ENCODE results near the gene CADPS2. TPM values are rescaled to one million over a fixed set of nuclear protein-coding genes. Genes with fewer than 3 reads are reported as not detected.

The CADPS2 gene
- total RNA-seq, 3 donors from 2014 or later (not counting 1 experiment from before 2014, with no cell fraction given): not detected

GRCh38 chr7:122881324-122881723 is 4.9 kb downstream of the CADPS2 start:
- 50% methylated on average over 1 of the region's 1 CpG for WGBS (ENCODE audit: insufficient coverage)
- no peak overlapping the region for H3K27ac Mint-ChIP-seq
- H3K27ac ChIP-seq (ENCODE audit: low read length): no peak overlapping the region
- no peak for TF ChIP-seq CTCF (IDR thresholded peaks at IDR 0.05)
- no peaks in the 10 kb centered on the region for H3K4me1 ChIP-seq (ENCODE audit: control insufficient read depth, insufficient read depth, low read length)
- DNase-seq (no peak), ATAC-seq (no peak)
- H3K9me3 ChIP-seq (ENCODE audit: control insufficient read depth, insufficient read depth, low read length): peaks cover 5% of the 10 kb centered on the region
- H3K27me3 Mint-ChIP-seq (ENCODE audit: low read depth in 2 of 2): peaks cover 11 to 23% of the 10 kb centered on the region in 2 donors
- no peaks in the 10 kb centered on the region for H3K36me3 Mint-ChIP-seq
- no peak overlapping the region for H3K4me3 ChIP-seq (ENCODE audit: low read length)
- H3K27me3 ChIP-seq (ENCODE audit: control insufficient read depth, insufficient read depth, low read length): peaks cover 9% of the 10 kb centered on the region
- H3K4me3 Mint-ChIP-seq: no peak overlapping the region
- H3K36me3 ChIP-seq (ENCODE audit: control insufficient read depth, insufficient read depth, low read length): no peaks in the 10 kb centered on the region
- H3K9me3 Mint-ChIP-seq: no peaks in the 10 kb centered on the region
- no peaks in the 10 kb centered on the region for H3K4me1 Mint-ChIP-seq
- intact Hi-C loops (cut with micrococcal nuclease): no loop called here

DNA sequence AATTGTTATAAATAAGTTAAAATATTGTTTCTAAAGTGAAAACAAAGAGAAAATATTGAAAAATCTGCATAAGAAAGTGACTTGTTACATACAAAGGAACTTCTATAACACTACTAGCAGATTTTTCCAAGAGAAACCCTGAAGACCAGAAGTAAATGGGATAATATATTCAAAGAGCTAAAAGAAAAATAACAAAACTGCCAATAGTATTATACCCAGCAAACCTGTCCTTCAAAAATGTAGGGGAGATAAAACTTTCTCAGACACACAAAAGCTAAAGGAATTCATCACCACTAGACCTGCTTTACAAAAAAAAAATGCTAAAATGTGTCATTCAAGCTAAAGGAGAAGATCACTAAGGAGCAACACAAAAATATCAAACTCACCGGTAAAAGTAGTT is 17.0 kb downstream of the CADPS2 start:
- Mint-ChIP-seq H3K27me3 (ENCODE audit: low read depth in 2 of 2) (no peaks in the 10 kb centered on the region), H3K36me3 (peaks cover 23% of the 10 kb centered on the region), H3K9me3 (peaks cover 19 to 33% of the 10 kb centered on the region in 2 donors), H3K4me3 (no peak overlapping the region), H3K4me1 (no peaks in the 10 kb centered on the region), H3K27ac (no peak overlapping the region)
- H3K27ac ChIP-seq (ENCODE audit: low read length): no peak overlapping the region
- TF ChIP-seq CTCF (IDR thresholded peaks at IDR 0.05): no peak
- no peaks in the 10 kb centered on the region for H3K27me3 ChIP-seq (ENCODE audit: control insufficient read depth, insufficient read depth, low read length)
- intact Hi-C loops (cut with micrococcal nuclease): no loop called here
- no peaks in the 10 kb centered on the region for H3K4me1 ChIP-seq (ENCODE audit: control insufficient read depth, insufficient read depth, low read length)
- H3K9me3 ChIP-seq (ENCODE audit: control insufficient read depth, insufficient read depth, low read length): peaks cover 6% of the 10 kb centered on the region
- no peak overlapping the region for H3K4me3 ChIP-seq (ENCODE audit: low read length)
- ATAC-seq (no peak), DNase-seq (no peak)
- no CpG with 5 or more reads among the region's 1 CpG for WGBS (ENCODE audit: insufficient coverage)
- no peaks in the 10 kb centered on the region for H3K36me3 ChIP-seq (ENCODE audit: control insufficient read depth, insufficient read depth, low read length)

GRCh38 chr7:122867471-122867980 is 18.7 kb downstream of the CADPS2 start:
- Histone ChIP-seq H3K27me3 (ENCODE audit: control insufficient read depth, insufficient read depth, low read length) (no peaks in the 10 kb centered on the region), H3K9me3 (ENCODE audit: control insufficient read depth, insufficient read depth, low read length) (peaks cover 6% of the 10 kb centered on the region), H3K36me3 (ENCODE audit: control insufficient read depth, insufficient read depth, low read length) (no peaks in the 10 kb centered on the region), H3K4me3 (ENCODE audit: low read length) (no peak overlapping the region), H3K4me1 (ENCODE audit: control insufficient read depth, insufficient read depth, low read length) (no peaks in the 10 kb centered on the region), H3K27ac (ENCODE audit: low read length) (no peak overlapping the region)
- H3K27ac Mint-ChIP-seq: no peak overlapping the region
- H3K9me3 Mint-ChIP-seq: peaks cover 22 to 34% of the 10 kb centered on the region in 2 donors
- no peaks in the 10 kb centered on the region for H3K27me3 Mint-ChIP-seq (ENCODE audit: low read depth in 2 of 2)
- ATAC-seq: no peak
- intact Hi-C loops (cut with micrococcal nuclease): no loop called here
- DNase-seq: no peak
- H3K4me3 Mint-ChIP-seq: no peak overlapping the region
- H3K36me3 Mint-ChIP-seq: peaks cover 23% of the 10 kb centered on the region
- TF ChIP-seq CTCF (IDR thresholded peaks at IDR 0.05): no peak
- H3K4me1 Mint-ChIP-seq: no peaks in the 10 kb centered on the region

GRCh38 chr7:122864838-122865237 is 21.4 kb downstream of the CADPS2 start:
- Mint-ChIP-seq H3K27me3 (ENCODE audit: low read depth in 2 of 2) (no peaks in the 10 kb centered on the region), H3K4me1 (no peaks in the 10 kb centered on the region)
- DNase-seq: no peak

More at GRCh38 chr7:122864838-122865237, 21.4 kb downstream of the CADPS2 start:
- Histone ChIP-seq H3K27me3 (ENCODE audit: control insufficient read depth, insufficient read depth, low read length) (no peaks in the 10 kb centered on the region), H3K36me3 (ENCODE audit: control insufficient read depth, insufficient read depth, low read length) (no peaks in the 10 kb centered on the region), H3K4me3 (ENCODE audit: low read length) (no peak overlapping the region), H3K9me3 (ENCODE audit: control insufficient read depth, insufficient read depth, low read length) (peaks cover 8% of the 10 kb centered on the region), H3K27ac (ENCODE audit: low read length) (no peak overlapping the region), H3K4me1 (ENCODE audit: control insufficient read depth, insufficient read depth, low read length) (no peaks in the 10 kb centered on the region)
- Mint-ChIP-seq H3K36me3 (peaks cover 23% of the 10 kb centered on the region), H3K9me3 (peaks cover 17 to 23% of the 10 kb centered on the region in 2 donors), H3K4me3 (no peak overlapping the region), H3K27ac (no peak overlapping the region)
- intact Hi-C loops (cut with micrococcal nuclease): no loop called here
- 54% methylated on average over 2 of the region's 3 CpGs for WGBS (ENCODE audit: insufficient coverage)
- ATAC-seq: no peak
- TF ChIP-seq CTCF (IDR thresholded peaks at IDR 0.05): no peak
